Tibial nerve (tissue), 4 donors: ENCODE results near the gene CCDC183. TPM values are rescaled to one million over a fixed set of nuclear protein-coding genes. Genes with fewer than 3 reads are reported as not detected.
"Not testable (repeated sequence)": the region's sequence is repeated elsewhere in the genome, so short reads cannot be mapped to it uniquely, and the experiment has no call there.

Source experiments
- DNase-seq, 2 donors: peaks; one replicate each; pipeline ENCODE4 v3.0.0-alpha.2; 2019; ENCODE audit warnings: low spot score in 2 of 2
- H3K27ac ChIP-seq, 4 donors: fragments of 200-600 bp; sonication (generic) in 3 of 4; one replicate each; pipeline ENCODE4 v1.5.1; 2017 to 2019; ENCODE audit warnings: mild to moderate bottlenecking in 1 of 4
- H3K27me3 ChIP-seq, 2 donors: fragments of 200-600 bp; sonication (generic) in 1 of 2; one replicate each; pipeline versions ENCODE4 v1.5.1 to v1.6.0; 2017 to 2019
- H3K36me3 ChIP-seq, 3 donors: fragments of 200-600 bp; sonication (generic); one replicate each; pipeline ENCODE4 v1.5.1; 2018 to 2019
- H3K4me1 ChIP-seq, 4 donors: fragments of 200-600 bp; sonication (generic) in 3 of 4; one replicate each; pipeline ENCODE4 v1.5.1; 2017 to 2019
- H3K4me3 ChIP-seq, 4 donors: fragments of 200-600 bp; sonication (generic) in 3 of 4; one replicate each; pipeline ENCODE4 v1.5.1; 2017 to 2019; ENCODE audit warnings: mild to moderate bottlenecking in 1 of 4, moderate library complexity in 1 of 4
- H3K9me3 ChIP-seq, 4 donors: fragments of 200-600 bp; sonication (generic) in 3 of 4; one replicate each; pipeline ENCODE4 v1.5.1; 2017 to 2019
- EP300 ChIP-seq, 2 donors: sonication (generic); formaldehyde crosslinking; IDR thresholded peaks; one replicate each; pipeline ENCODE4 v1.6.1; 2017; ENCODE audit warnings: antibody characterized with exemption in 2 of 2, mild to moderate bottlenecking in 1 of 2
- POLR2A ChIP-seq, 2 donors: fragments of 450-650 bp; IDR thresholded peaks; one replicate each; pipeline ENCODE4 v1.6.1; 2017; ENCODE audit warnings: antibody characterized with exemption in 2 of 2, mild to moderate bottlenecking in 2 of 2, moderate library complexity in 2 of 2
- WGBS, 2 donors: methylation state at CpG; one replicate each; pipeline ENCODE4 v1.1.5; 2018; 5-methylcytosine and 5-hydroxymethylcytosine counted together
- total RNA-seq, 4 donors: library from RNA; depleted of rRNA; stranded (reverse); fragments of >200 nt; gene quantifications; one replicate each; pipeline ENCODE4 v1.1.0, GENCODE V29; 2016
- TF ChIP-seq, protein P1 (sequence below), 5 experiments: fragments of 200-600 bp in 3 of 5; fragments of 450-650 bp in 2 of 5; sonication (generic) in 3 of 5; IDR thresholded peaks; one replicate each; pipeline ENCODE4 v1.5.1; 2016 to 2019; ENCODE audit warnings: antibody characterized with exemption in 5 of 5, mild to moderate bottlenecking in 3 of 5, moderate library complexity in 2 of 5

Gene CCDC183
- total RNA-seq, 4 donors from 2014 or later: 1.5 to 5.1 (median 4.1) TPM

DNA sequence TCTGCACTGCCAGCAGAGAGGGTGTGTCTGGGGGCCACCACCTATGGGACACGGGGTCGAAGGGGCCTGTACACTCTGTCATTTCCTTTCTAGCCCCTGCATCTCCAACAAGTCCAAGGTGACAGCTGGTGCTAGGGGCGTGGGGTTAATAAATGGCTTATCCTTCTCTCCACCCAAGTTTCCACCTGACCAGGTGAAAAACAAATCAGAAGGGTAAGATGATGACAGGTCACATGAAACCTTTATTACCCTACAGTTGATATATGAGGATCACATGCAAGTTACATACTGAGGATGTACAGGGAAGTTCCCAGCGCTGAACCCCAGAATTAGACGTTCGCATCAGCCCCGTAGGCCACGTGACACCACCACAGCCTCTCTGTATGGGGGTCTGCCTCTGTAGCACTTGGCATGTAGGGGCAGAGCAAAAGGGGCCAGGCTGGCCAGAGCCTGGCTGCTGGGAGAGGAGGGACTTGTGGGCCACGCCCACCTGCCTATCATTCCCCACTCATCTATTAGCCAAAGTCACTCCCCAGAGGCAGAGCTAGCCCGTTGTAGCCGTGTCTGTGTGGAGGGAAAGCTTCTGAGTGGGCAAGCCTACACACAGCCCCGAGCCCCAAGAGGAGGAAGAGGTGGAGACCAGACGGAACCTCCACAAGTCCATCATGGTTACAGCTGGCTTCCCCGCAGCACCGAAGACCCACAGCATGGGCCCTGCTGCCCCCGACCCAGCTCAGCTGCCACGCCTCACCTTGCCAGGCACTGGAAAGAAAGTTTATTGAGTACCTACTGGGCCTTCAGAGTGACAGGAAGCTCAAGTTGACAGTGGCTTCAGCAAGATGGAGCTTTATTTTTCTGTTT lies 2.8 kb upstream of the CCDC183 start:
- 81 to 82% methylated on average over 17 of the region's 17 CpGs for WGBS, 2 donors
- no peak overlapping the region for H3K4me3 ChIP-seq
- no peak for TF ChIP-seq EP300 (IDR thresholded peaks at IDR 0.05)
- TF ChIP-seq, protein P1, sequence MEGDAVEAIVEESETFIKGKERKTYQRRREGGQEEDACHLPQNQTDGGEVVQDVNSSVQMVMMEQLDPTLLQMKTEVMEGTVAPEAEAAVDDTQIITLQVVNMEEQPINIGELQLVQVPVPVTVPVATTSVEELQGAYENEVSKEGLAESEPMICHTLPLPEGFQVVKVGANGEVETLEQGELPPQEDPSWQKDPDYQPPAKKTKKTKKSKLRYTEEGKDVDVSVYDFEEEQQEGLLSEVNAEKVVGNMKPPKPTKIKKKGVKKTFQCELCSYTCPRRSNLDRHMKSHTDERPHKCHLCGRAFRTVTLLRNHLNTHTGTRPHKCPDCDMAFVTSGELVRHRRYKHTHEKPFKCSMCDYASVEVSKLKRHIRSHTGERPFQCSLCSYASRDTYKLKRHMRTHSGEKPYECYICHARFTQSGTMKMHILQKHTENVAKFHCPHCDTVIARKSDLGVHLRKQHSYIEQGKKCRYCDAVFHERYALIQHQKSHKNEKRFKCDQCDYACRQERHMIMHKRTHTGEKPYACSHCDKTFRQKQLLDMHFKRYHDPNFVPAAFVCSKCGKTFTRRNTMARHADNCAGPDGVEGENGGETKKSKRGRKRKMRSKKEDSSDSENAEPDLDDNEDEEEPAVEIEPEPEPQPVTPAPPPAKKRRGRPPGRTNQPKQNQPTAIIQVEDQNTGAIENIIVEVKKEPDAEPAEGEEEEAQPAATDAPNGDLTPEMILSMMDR (IDR thresholded peaks at IDR 0.05): no peak
- TF ChIP-seq POLR2A (IDR thresholded peaks at IDR 0.05): no peak
- H3K27me3 ChIP-seq: peaks cover 0 to 20% of the 10 kb centered on the region in 2 donors
- peak overlapping the region in 1 of 4 donors; percentile 98 for H3K27ac ChIP-seq
- H3K4me1 ChIP-seq: peaks cover 0 to 42% (median 16%) of the 10 kb centered on the region in 4 donors
- H3K36me3 ChIP-seq: peaks cover 0 to 22% (median 0%) of the 10 kb centered on the region in 3 donors
- H3K9me3 ChIP-seq: no peaks in the 10 kb centered on the region
- DNase-seq: no peak

DNA sequence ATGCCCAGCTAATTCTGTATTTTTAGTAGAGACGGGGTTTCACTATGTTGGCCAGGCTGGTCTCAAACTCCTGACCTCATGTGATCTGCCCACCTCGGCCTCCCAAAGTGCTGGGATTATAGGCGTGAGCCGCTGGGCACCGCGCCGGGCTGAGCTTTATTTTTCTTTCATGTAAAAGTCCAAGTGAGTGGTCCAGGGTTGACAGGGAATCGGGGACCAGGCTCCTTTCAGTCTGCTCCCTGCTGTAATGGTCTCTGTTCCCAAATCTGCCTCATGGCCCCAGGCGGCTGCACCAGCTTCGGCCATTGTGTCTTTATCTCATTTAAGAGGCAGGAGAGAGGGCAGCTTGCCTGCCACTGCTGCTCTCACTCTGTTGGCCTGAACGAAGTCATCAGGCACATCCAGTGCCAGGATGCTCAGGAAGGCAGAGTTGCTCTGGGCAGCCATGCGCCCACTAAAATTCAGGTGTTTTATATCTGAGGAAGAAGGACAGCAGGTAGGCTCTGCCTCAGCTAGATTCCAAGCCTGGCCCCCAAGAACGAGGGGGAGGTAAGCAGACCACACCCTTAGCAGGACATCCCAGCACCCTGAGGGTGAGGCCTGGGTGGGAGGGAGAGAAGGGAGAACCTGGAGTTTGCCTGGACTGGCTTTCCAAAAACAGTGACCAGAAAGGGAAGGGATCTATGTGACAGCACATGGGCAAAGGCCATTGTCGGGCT lies 1.7 kb upstream of the CCDC183 start:
- no peak overlapping the region for H3K4me3 ChIP-seq
- H3K27ac ChIP-seq: no peak overlapping the region
- peaks cover 0 to 47% (median 18%) of the 10 kb centered on the region in 4 donors for H3K4me1 ChIP-seq
- TF ChIP-seq EP300 (IDR thresholded peaks at IDR 0.05) (no peak), POLR2A (IDR thresholded peaks at IDR 0.05) (no peak)
- TF ChIP-seq, protein P1 (IDR thresholded peaks at IDR 0.05): no peak
- no peaks in the 10 kb centered on the region for H3K9me3 ChIP-seq
- peaks cover 0 to 22% (median 0%) of the 10 kb centered on the region in 3 donors for H3K36me3 ChIP-seq
- no peak for DNase-seq
- 89 to 91% methylated on average over 14 of the region's 14 CpGs for WGBS, 2 donors
- H3K27me3 ChIP-seq: peaks cover 0 to 32% of the 10 kb centered on the region in 2 donors

DNA sequence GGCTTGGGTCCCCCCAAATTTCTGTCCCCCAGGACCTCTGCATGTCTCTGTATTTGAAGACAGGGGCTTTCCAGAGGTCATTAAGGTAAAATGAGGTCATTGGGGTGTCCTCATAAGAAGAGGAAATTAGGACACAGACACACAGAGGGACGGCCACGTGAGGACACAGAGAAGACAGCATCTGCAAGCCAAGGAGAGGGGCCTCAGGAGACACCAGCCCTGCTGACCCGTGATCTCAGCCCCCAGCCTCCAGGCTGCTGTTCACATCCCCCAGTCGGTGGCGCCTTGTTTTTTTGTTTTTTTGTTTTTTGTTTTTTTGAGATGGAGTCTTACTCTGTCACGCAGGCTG lies 1.2 kb upstream of the CCDC183 start:
- H3K4me3 ChIP-seq: no peak overlapping the region
- WGBS, 2 donors: 59 to 67% methylated on average over 6 of the region's 6 CpGs
- TF ChIP-seq EP300 (IDR thresholded peaks at IDR 0.05) (no peak), POLR2A (IDR thresholded peaks at IDR 0.05) (no peak)
- TF ChIP-seq, protein P1 (IDR thresholded peaks at IDR 0.05): no peak
- peaks cover 0 to 22% (median 0%) of the 10 kb centered on the region in 3 donors for H3K36me3 ChIP-seq
- peaks cover 0 to 37% of the 10 kb centered on the region in 2 donors for H3K27me3 ChIP-seq
- H3K27ac ChIP-seq: no peak overlapping the region
- no peak for DNase-seq
- H3K9me3 ChIP-seq: no peaks in the 10 kb centered on the region
- peaks cover 0 to 50% (median 21%) of the 10 kb centered on the region in 4 donors for H3K4me1 ChIP-seq

DNA sequence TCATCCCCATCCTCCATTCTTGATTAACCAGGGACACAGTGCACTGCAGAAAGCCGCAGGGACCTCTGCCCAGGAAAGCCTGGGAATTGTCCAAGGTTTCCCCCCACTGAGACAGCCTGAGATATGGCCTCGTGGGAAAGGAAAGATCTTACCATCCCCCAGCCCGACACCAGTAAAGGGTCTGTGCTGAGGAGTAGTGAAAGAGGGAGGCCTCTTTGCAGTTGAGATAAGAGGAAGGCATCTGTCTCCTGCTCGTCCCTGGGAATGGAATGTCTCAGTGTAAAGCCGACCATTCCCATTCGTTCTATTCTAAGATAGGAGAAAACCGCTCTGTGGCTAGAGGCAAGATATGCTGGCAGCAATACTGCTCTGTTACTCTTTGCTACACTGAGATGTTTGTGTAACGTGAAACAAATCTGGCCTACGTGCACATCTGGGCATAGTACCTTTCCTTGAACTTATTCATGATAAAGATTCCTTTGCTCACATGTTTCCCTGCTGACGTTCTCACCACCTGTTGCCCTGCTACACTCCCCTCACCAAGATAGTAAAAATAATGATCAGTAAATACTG lies 723 bp downstream of the CCDC183 start:
- not testable (repeated sequence) for H3K27ac ChIP-seq, DNase-seq, H3K9me3 ChIP-seq, H3K4me3 ChIP-seq
- WGBS, 2 donors: 8 to 10% methylated on average over 10 of the region's 10 CpGs
- Histone ChIP-seq H3K4me1 (peaks cover 0 to 54% (median 22%) of the 10 kb centered on the region in 4 donors), H3K36me3 (peaks cover 0 to 22% (median 0%) of the 10 kb centered on the region in 3 donors), H3K27me3 (peaks cover 0 to 56% of the 10 kb centered on the region in 2 donors)

DNA sequence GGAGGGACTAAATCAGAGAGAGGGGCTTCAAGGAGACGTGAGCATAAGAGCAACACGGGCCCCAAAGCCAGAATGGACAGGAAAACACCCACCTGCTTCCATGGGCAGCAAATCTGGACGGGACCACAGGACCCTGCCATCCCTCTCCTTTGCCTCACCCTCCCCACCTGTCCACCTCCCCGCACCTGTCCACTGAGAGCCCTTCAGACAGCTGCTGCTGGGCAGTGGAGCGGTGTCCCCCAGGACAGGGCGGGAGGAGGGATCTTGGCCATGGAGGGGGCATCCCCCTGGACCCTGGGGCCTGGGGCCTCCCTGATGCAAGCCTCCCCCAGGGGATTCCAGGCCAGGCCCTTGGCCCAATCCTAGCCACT lies 2.6 kb downstream of the CCDC183 start:
- DNase-seq: no peak
- Histone ChIP-seq H3K27me3 (peaks cover 0 to 64% of the 10 kb centered on the region in 2 donors), H3K4me1 (peaks cover 0 to 35% (median 17%) of the 10 kb centered on the region in 4 donors), H3K4me3 (no peak overlapping the region), H3K27ac (no peak overlapping the region), H3K36me3 (peaks cover 0 to 12% (median 0%) of the 10 kb centered on the region in 3 donors), H3K9me3 (no peaks in the 10 kb centered on the region)
- WGBS, 2 donors: 73 to 84% methylated on average over 6 of the region's 6 CpGs
- no peak for TF ChIP-seq POLR2A (IDR thresholded peaks at IDR 0.05)
- TF ChIP-seq, protein P1 (IDR thresholded peaks at IDR 0.05): no peak
- TF ChIP-seq EP300 (IDR thresholded peaks at IDR 0.05): no peak
